CD4-positive, alpha-beta T cell (primary cell): ENCODE results near the gene ZNF710. TPM values are rescaled to one million over a fixed set of nuclear protein-coding genes. Genes with fewer than 3 reads are reported as not detected.
A peak's percentile ranks its signal among the peaks of the same experiment; 100 is the strongest.

Experiments used
- ATAC-seq: fragments of 200-7000 bp; cut with Tn5 transposase; one replicate; pipeline ENCODE4 v1.10.0; 2022; ENCODE audit warnings: mild to moderate bottlenecking; ENCODE audit not compliant: poor library complexity
- CTCF ChIA-PET: fragments of 350-600 bp; sonication (Branson Sonifier 250); formaldehyde crosslinking; loops from one replicate; lab custom pipeline; 2021; ENCODE audit warnings: antibody characterized with exemption, inconsistent platforms; lab: Charles Lee
- POLR2A ChIA-PET: fragments of 350-600 bp; sonication (Branson Sonifier 250); formaldehyde crosslinking; loops from one replicate; lab custom pipeline; 2021; ENCODE audit warnings: antibody characterized with exemption, inconsistent platforms; lab: Charles Lee
- DNase-seq, 14 experiments: peaks; one replicate each; pipeline ENCODE4 v3.0.0-alpha.2; 2013 to 2020; ENCODE audit warnings: mixed read lengths in 2 of 14
- H3K27ac ChIP-seq, 2 donors: one replicate each; pipeline versions ENCODE4 v1.5.1 to v1.7.0; 2013; ENCODE audit warnings: low read length in 2 of 2, low read depth in 1 of 2, mild to moderate bottlenecking in 1 of 2
- H3K27me3 ChIP-seq, 2 experiments: 1 replicate in 1 of 2; 2 replicates in 1 of 2; pipeline versions ENCODE4 v1.6.1 to v1.7.0; 2013; ENCODE audit warnings: low read length in 2 of 2, control low read depth in 1 of 2, mild to moderate bottlenecking in 1 of 2, moderate library complexity in 1 of 2; ENCODE audit not compliant: insufficient read depth in 2 of 2, control insufficient read depth in 1 of 2
- H3K36me3 ChIP-seq: one replicate; pipeline ENCODE4 v1.6.1; 2013; ENCODE audit warnings: low read length, control low read depth; ENCODE audit not compliant: insufficient read depth
- H3K4me1 ChIP-seq: one replicate; pipeline ENCODE4 v1.6.1; 2013; ENCODE audit warnings: low read length, control low read depth; ENCODE audit not compliant: insufficient read depth
- H3K4me3 ChIP-seq: one replicate; pipeline ENCODE4 v1.5.1; 2013; ENCODE audit warnings: mild to moderate bottlenecking, low read length, moderate library complexity
- H3K9me3 ChIP-seq, 2 experiments: 1 replicate in 1 of 2; 2 replicates in 1 of 2; pipeline versions ENCODE4 v1.6.1 to v1.7.0; 2013; ENCODE audit warnings: low read length in 2 of 2, mild to moderate bottlenecking in 2 of 2, control low read depth in 1 of 2, moderate library complexity in 1 of 2; ENCODE audit not compliant: control insufficient read depth in 1 of 2, insufficient read depth in 1 of 2
- H3K27ac Mint-ChIP-seq: one replicate; pipeline ENCODE4 v1.8.0; 2020; ENCODE audit warnings: mixed read lengths
- H3K27me3 Mint-ChIP-seq: one replicate; pipeline ENCODE4 v1.8.0; 2021; ENCODE audit warnings: mixed read lengths
- H3K36me3 Mint-ChIP-seq: one replicate; pipeline ENCODE4 v1.8.0; 2021; ENCODE audit warnings: low read depth, mixed read lengths
- H3K4me1 Mint-ChIP-seq: one replicate; pipeline ENCODE4 v1.8.0; 2021; ENCODE audit warnings: low read depth, mixed read lengths
- H3K4me3 Mint-ChIP-seq: one replicate; pipeline ENCODE4 v1.8.0; 2020; ENCODE audit warnings: mild to moderate bottlenecking, mixed read lengths
- H3K9me3 Mint-ChIP-seq: one replicate; pipeline ENCODE4 v1.8.0; 2020; ENCODE audit warnings: mixed read lengths
- intact Hi-C, 2 experiments: fragments of 100-400 bp; cut with DNase I in 1 of 2; cut with micrococcal nuclease in 1 of 2; formaldehyde crosslinking; loops; one replicate each; pipeline versions ENCODE4 v1.15.1 to v1.9.0; 2023 to 2025; cut with DNase I, micrococcal nuclease
- total RNA-seq, 174 experiments: library from RNA in 2 of 174; stranded (reverse) in 2 of 174; gene quantifications; one replicate each; pipeline ENCODE4 v1.2.3 and lab custom pipeline; 2021 to 2026
- TF ChIP-seq, protein P1 (sequence below): fragments of 200-600 bp; IDR thresholded peaks from one replicate; pipeline ENCODE4 v1.8.0; 2022; ENCODE audit warnings: antibody characterized with exemption, mild to moderate bottlenecking

ZNF710 gene
- total RNA-seq, 2 experiments from 2014 or later: 6.5 to 7.7 TPM

DNA sequence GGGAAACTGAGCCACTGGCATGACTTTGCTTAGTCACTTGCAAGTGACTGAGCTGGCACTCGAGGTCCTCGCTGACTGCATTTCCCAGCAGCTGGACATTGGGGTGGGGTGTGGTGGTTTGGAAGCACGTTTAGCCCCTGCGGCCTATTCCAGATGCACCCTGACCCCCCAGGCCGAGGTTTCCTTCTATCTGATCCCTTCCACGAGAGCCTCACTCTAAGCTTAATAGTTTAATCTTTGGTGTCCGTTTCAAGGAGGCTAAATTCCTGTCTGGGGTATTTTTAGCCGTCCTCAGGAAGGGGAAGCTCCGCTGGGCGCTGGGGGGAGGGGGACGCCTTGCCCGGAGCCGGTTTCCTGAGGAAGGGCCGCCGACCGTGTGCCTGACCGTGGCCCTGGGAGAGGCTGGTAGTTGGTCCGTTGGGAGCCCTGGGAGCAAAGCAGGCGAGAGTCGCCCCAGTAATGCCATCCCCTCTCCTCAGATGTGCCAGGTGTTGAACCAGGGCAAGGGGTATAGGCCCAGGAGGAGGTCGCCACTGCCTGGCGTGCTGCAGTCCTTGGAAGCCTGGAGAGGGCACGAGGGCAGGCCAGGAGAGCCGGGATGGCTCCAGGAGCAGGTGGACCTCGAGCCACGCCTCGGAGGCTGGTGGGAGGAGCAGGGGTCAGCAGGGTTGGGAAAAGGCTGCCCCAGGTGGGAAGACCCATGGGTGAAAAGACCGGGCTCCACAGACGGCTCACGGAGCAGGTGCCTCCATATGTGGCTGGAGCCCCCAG lies 64.0 kb downstream of the ZNF710 start:
- Mint-ChIP-seq H3K27me3 (no peaks in the 10 kb centered on the region), H3K4me1 (peaks cover 30% of the 10 kb centered on the region), H3K36me3 (peaks cover 7% of the 10 kb centered on the region), H3K27ac (peak overlapping the region; percentile 97), H3K9me3 (no peaks in the 10 kb centered on the region), H3K4me3 (no peak overlapping the region)
- DNase-seq (peak in 1 of 14 experiments; percentile 29), ATAC-seq (no peak)
- H3K4me1 ChIP-seq: peaks cover 39% of the 10 kb centered on the region
- TF ChIP-seq, protein P1, sequence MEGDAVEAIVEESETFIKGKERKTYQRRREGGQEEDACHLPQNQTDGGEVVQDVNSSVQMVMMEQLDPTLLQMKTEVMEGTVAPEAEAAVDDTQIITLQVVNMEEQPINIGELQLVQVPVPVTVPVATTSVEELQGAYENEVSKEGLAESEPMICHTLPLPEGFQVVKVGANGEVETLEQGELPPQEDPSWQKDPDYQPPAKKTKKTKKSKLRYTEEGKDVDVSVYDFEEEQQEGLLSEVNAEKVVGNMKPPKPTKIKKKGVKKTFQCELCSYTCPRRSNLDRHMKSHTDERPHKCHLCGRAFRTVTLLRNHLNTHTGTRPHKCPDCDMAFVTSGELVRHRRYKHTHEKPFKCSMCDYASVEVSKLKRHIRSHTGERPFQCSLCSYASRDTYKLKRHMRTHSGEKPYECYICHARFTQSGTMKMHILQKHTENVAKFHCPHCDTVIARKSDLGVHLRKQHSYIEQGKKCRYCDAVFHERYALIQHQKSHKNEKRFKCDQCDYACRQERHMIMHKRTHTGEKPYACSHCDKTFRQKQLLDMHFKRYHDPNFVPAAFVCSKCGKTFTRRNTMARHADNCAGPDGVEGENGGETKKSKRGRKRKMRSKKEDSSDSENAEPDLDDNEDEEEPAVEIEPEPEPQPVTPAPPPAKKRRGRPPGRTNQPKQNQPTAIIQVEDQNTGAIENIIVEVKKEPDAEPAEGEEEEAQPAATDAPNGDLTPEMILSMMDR: no peak
- no peak overlapping the region for H3K27ac ChIP-seq
- H3K27me3 ChIP-seq: no peaks in the 10 kb centered on the region
- POLR2A ChIA-PET: no interaction called here
- no peaks in the 10 kb centered on the region for H3K9me3 ChIP-seq
- CTCF ChIA-PET: no interaction called here
- intact Hi-C loops: no loop called here
- peaks cover 19% of the 10 kb centered on the region for H3K36me3 ChIP-seq
- H3K4me3 ChIP-seq: no peak overlapping the region

DNA sequence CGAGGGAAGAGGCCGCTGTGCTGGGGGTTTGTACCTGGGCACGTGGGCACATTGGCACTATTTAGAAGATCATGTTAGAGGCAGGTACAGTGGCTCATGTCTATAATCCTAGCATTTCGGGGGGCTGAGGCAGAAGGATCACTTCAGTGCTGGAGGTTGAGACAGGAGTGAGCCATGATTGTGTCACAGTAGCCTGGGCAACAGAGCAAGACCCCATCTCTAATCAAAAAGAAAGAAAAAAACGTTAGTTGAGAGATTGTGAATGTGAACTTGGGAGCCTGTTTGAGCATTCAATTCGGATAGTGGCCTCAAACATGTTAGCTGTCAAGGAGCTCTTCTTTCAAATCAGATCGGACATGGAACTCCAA lies 64.5 kb downstream of the ZNF710 start:
- Histone ChIP-seq H3K27ac (no peak overlapping the region), H3K4me3 (no peak overlapping the region), H3K36me3 (peaks cover 19% of the 10 kb centered on the region), H3K27me3 (no peaks in the 10 kb centered on the region), H3K4me1 (peaks cover 36% of the 10 kb centered on the region), H3K9me3 (no peaks in the 10 kb centered on the region)
- ChIA-PET CTCF (no interaction called here), POLR2A (no interaction called here)
- DNase-seq (no peak), ATAC-seq (no peak)
- Mint-ChIP-seq H3K4me3 (no peak overlapping the region), H3K36me3 (peaks cover 7% of the 10 kb centered on the region), H3K27ac (no peak overlapping the region), H3K4me1 (peaks cover 27% of the 10 kb centered on the region), H3K27me3 (no peaks in the 10 kb centered on the region), H3K9me3 (no peaks in the 10 kb centered on the region)
- intact Hi-C loops: no loop called here
- TF ChIP-seq, protein P1: no peak

DNA sequence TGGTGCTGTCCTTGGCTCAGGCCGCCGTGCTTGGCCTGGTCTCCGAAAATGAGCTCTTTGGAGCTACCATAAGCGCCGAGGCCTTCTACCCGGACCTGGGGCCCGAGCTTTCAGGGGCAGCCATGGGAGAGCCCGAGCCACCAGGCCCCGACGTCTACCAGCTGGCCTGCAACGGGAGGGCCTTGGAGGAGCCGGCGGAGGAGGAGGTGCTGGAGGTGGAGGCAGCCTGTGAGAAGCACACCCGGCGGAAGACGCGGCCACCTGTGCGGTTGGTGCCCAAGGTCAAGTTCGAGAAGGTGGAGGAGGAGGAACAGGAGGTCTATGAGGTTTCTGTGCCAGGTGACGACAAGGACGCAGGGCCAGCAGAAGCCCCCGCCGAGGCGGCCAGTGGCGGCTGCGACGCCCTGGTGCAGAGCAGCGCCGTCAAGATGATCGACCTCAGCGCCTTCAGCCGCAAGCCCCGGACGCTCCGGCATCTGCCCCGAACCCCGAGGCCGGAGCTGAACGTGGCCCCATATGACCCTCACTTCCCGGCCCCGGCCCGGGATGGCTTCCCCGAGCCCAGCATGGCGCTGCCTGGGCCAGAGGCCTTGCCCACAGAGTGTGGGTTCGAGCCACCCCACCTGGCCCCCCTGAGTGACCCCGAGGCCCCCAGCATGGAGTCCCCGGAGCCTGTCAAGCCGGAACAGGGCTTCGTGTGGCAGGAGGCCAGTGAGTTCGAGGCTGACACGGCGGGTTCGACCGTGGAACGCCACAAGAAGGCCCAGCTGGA lies 66.2 kb downstream of the ZNF710 start:
- Mint-ChIP-seq H3K36me3 (peaks cover 13% of the 10 kb centered on the region), H3K4me1 (peaks cover 21% of the 10 kb centered on the region), H3K27ac (no peak overlapping the region), H3K27me3 (no peaks in the 10 kb centered on the region), H3K4me3 (no peak overlapping the region), H3K9me3 (no peaks in the 10 kb centered on the region)
- intact Hi-C loops: no loop called here
- Histone ChIP-seq H3K4me3 (no peak overlapping the region), H3K36me3 (peaks cover 23% of the 10 kb centered on the region), H3K4me1 (peaks cover 25% of the 10 kb centered on the region), H3K9me3 (no peaks in the 10 kb centered on the region), H3K27me3 (no peaks in the 10 kb centered on the region), H3K27ac (no peak overlapping the region)
- ChIA-PET CTCF (no interaction called here), POLR2A (no interaction called here)
- DNase-seq: no peak
- TF ChIP-seq, protein P1: no peak
- ATAC-seq: no peak
